Natural killer cell treated with Interleukin-12 subunit alpha and Interleukin-12 subunit beta and Interleukin-15 and Interleukin-18, amount 100 ng/mL, for 72 hours (primary cell): ENCODE measurements around the gene PRSS38. TPM values are rescaled to one million over a fixed set of nuclear protein-coding genes. Genes with fewer than 3 reads are reported as not detected.

ENCODE experiments used
- ATAC-seq, 2 donors: fragments of 150-1000 bp; cut with Tn5 transposase in 1 of 2; sonication (Bioruptor Pico), chemical (Tn5 transposase) in 1 of 2; 2 replicates each; pipeline ENCODE4 v1.10.0; 2021
- DNase-seq: peaks from one replicate; pipeline ENCODE4 v3.0.0; 2022; ENCODE audit warnings: low spot score
- H3K27ac Mint-ChIP-seq, 2 donors: 1 replicate in 1 of 2; 2 replicates in 1 of 2; pipeline ENCODE4 v1.8.0; 2022; ENCODE audit warnings: mixed read lengths in 2 of 2, mild to moderate bottlenecking in 1 of 2, moderate library complexity in 1 of 2
- H3K27me3 Mint-ChIP-seq, 2 donors: 1 replicate in 1 of 2; 2 replicates in 1 of 2; pipeline ENCODE4 v1.8.0; 2022; ENCODE audit warnings: mixed read lengths in 2 of 2
- H3K36me3 Mint-ChIP-seq: one replicate; pipeline ENCODE4 v1.8.0; 2022; ENCODE audit warnings: mixed read lengths
- H3K4me1 Mint-ChIP-seq, 2 donors: 1 replicate in 1 of 2; 2 replicates in 1 of 2; pipeline ENCODE4 v1.8.0; 2022; ENCODE audit warnings: low read depth in 2 of 2, mixed read lengths in 2 of 2, mild to moderate bottlenecking in 1 of 2
- H3K4me3 Mint-ChIP-seq: one replicate; pipeline ENCODE4 v1.8.0; 2022; ENCODE audit warnings: mixed read lengths
- H3K9me3 Mint-ChIP-seq: 2 replicates; pipeline ENCODE4 v1.8.0; 2022; ENCODE audit warnings: mixed read lengths
- total RNA-seq, 2 donors: library from RNA; stranded (reverse); gene quantifications; one replicate each; pipeline ENCODE4 v1.2.3, GENCODE V29; 2022

PRSS38 gene
- total RNA-seq, 2 donors from 2014 or later: not detected

- ATAC-seq (no peak), DNase-seq (no peak)
- no peaks in the 10 kb centered on the region for H3K9me3 Mint-ChIP-seq
- H3K27ac Mint-ChIP-seq: no peak overlapping the region
- peaks cover 0 to 5% of the 10 kb centered on the region in 2 donors for H3K27me3 Mint-ChIP-seq
- H3K4me3 Mint-ChIP-seq: no peak overlapping the region
- no peaks in the 10 kb centered on the region for H3K36me3 Mint-ChIP-seq
- no peaks in the 10 kb centered on the region for H3K4me1 Mint-ChIP-seq
Measured at GRCh38 chr1:227793079-227793947, 22.2 kb upstream of the PRSS38 start.

DNA sequence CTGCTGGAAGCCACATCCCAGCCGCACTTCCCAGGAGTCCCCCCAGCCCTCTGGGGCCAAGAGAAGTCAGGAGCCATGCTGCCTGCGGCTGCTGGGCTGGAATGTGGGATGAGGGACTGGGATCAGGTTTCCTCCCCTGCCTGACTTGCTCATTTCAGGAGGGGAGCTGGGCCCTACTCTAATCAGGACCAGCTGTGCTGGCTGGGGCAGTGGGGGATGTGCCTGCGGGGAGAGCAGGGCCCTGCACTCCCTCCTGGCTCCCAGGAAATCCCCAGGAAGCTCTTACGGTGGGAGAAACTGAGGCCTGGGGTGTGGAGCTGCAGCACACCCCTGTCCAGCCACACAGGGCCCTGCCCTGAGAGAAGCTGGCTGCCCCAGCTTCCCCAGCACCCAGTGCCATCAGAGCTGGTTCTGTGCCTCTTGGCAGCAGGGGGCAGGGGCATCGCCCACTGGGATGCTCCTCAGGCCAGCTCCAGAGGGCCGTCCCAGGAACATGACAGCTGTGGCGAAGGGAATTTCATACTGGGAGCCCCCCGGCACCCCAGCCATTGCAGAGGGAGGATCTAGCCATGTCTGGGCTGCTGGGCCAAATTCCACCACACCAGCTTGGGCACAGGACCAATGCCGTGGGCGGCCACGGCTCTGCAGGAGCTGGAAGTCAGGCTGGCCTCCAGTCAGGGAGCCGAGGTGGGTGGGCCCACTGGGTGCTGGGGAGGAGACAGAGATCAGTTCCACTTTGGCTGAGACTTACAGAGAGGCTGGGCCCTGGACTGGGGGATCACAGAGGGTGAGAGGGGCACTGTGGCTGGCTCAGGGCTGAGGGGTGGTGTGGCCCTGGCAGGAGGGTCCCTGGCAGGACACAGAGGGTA is 21.3 kb upstream of the PRSS38 start:
- ATAC-seq (no peak), DNase-seq (no peak)
- no peak overlapping the region for H3K4me3 Mint-ChIP-seq
- no peaks in the 10 kb centered on the region for H3K9me3 Mint-ChIP-seq
- H3K27me3 Mint-ChIP-seq: peaks cover 3 to 9% of the 10 kb centered on the region in 2 donors
- H3K27ac Mint-ChIP-seq: no peak overlapping the region
- H3K36me3 Mint-ChIP-seq: no peaks in the 10 kb centered on the region
- H3K4me1 Mint-ChIP-seq: no peaks in the 10 kb centered on the region

DNA sequence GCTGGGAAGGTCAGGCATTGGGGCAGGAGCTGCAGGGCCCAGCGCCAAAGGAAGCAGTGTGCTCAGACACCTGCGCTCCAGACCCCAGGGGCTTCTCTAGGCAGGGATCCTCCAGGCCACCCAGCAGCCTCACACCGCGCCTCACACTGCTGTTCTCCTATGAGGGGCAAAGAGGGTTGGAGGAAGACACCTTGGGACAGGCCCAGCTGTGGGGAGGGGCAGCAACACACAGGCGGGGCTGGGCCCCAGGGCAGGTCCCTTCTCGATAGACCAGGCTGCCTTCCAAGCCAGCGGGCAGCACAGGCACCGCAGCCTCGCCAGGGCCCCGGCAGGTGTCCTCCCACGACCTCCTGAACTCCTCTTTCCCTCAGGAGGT is 20.7 kb upstream of the PRSS38 start:
- H3K9me3 Mint-ChIP-seq: no peaks in the 10 kb centered on the region

GRCh38 chr1:227795732-227796131 is 19.7 kb upstream of the PRSS38 start:
- no peaks in the 10 kb centered on the region for H3K4me1 Mint-ChIP-seq
- no peak overlapping the region for H3K4me3 Mint-ChIP-seq
- H3K27ac Mint-ChIP-seq: no peak overlapping the region
- no peaks in the 10 kb centered on the region for H3K36me3 Mint-ChIP-seq
- ATAC-seq: no peak
- H3K9me3 Mint-ChIP-seq: no peaks in the 10 kb centered on the region
- H3K27me3 Mint-ChIP-seq: peaks cover 11 to 14% of the 10 kb centered on the region in 2 donors
- DNase-seq: no peak

More for the DNA sequence above, 20.7 kb upstream of the PRSS38 start:
- no peak overlapping the region for H3K4me3 Mint-ChIP-seq
- ATAC-seq (no peak), DNase-seq (no peak)
- no peaks in the 10 kb centered on the region for H3K4me1 Mint-ChIP-seq
- peaks cover 10 to 11% of the 10 kb centered on the region in 2 donors for H3K27me3 Mint-ChIP-seq
- no peak overlapping the region for H3K27ac Mint-ChIP-seq
- no peaks in the 10 kb centered on the region for H3K36me3 Mint-ChIP-seq

DNA sequence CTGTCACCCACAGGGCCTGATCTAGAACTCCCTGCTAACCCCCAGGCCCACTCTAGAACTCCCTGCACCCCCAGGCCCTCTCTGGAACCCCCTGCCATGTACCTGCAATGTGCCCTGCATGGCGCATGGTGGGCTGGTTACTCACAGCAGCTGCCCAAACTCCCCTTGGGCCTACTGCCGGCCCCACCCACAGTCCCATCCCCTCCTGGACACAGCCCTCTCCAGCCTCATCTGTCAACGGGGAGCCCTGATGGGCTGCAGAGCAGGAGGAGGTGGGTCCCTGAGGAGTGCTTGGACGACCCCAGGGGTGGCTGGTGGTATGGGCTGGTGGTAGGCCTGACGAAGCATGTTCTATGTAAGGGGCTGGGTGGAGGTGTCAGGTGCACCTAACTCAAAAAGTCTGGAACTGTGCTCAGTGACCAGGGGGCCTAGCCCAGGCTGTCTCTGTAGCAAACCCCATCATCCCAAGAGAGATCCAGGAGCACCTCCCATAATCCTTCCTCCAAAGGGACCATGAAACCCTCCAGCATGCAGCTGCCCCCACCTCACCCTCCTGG is 19.0 kb upstream of the PRSS38 start:
- Mint-ChIP-seq H3K27ac (no peak overlapping the region), H3K4me1 (no peaks in the 10 kb centered on the region), H3K27me3 (peaks cover 11 to 14% of the 10 kb centered on the region in 2 donors), H3K36me3 (no peaks in the 10 kb centered on the region), H3K9me3 (no peaks in the 10 kb centered on the region), H3K4me3 (no peak overlapping the region)
- DNase-seq (no peak), ATAC-seq (no peak)

- Mint-ChIP-seq H3K4me3 (no peak overlapping the region), H3K4me1 (no peaks in the 10 kb centered on the region), H3K9me3 (no peaks in the 10 kb centered on the region), H3K27me3 (peaks cover 11 to 14% of the 10 kb centered on the region in 2 donors), H3K36me3 (no peaks in the 10 kb centered on the region), H3K27ac (no peak overlapping the region)
- DNase-seq (no peak), ATAC-seq (no peak)
Measured at GRCh38 chr1:227797144-227797543, 18.3 kb upstream of the PRSS38 start.

DNA sequence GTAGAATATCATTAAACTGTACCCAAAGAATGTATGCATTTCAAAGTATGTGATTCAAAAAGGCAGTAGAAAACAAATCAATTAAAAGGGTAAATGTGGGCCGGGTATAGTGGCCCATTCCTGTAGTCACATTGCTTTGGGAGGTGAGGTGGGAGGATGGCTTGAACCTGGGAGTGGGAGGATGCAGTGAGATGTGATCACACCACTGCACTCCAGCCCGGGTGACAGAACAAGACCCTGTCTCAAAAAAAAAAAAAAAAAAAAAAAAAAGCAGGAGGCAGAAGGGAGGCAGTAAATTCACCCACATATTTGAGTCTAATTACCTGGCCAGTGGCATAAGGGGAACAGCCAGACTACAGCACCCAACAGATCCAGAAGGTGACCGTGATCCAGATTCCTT is 17.9 kb upstream of the PRSS38 start:
- H3K27me3 Mint-ChIP-seq: peaks cover 11 to 14% of the 10 kb centered on the region in 2 donors
- ATAC-seq: no peak
- H3K9me3 Mint-ChIP-seq: no peaks in the 10 kb centered on the region
- no peaks in the 10 kb centered on the region for H3K36me3 Mint-ChIP-seq
- no peaks in the 10 kb centered on the region for H3K4me1 Mint-ChIP-seq
- H3K4me3 Mint-ChIP-seq: no peak overlapping the region
- no peak overlapping the region for H3K27ac Mint-ChIP-seq
- DNase-seq: no peak

GRCh38 chr1:227798078-227798802 is 17.2 kb upstream of the PRSS38 start:
- DNase-seq (no peak), ATAC-seq (peak in 1 of 2 donors; percentile 28)
- Mint-ChIP-seq H3K4me3 (no peak overlapping the region), H3K27me3 (peaks cover 15 to 19% of the 10 kb centered on the region in 2 donors), H3K36me3 (peaks cover 1% of the 10 kb centered on the region), H3K27ac (no peak overlapping the region), H3K4me1 (no peaks in the 10 kb centered on the region), H3K9me3 (no peaks in the 10 kb centered on the region)

DNA sequence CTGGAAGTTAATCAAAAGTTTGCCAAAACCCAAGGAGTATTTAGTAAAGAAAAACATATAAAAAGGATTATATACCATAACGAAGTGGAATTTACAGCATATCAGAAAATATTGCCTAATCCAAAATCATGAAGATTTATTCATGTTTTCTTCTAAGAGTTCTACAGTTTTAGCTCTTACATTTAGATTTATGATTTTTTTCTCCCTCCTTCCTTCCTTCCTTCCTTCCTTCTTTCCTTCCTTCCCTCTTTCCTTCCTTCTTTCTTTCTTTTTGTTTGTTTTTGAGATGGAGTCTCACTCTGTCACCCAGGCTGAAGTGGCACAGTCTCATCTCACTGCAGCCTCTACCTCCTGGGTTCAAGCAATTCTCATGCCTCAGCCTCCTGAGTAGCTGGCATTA is 15.7 kb upstream of the PRSS38 start:
- H3K27ac Mint-ChIP-seq: no peak overlapping the region
- H3K36me3 Mint-ChIP-seq: peaks cover 15% of the 10 kb centered on the region
- no peak for DNase-seq
- no peak overlapping the region for H3K4me3 Mint-ChIP-seq
- H3K4me1 Mint-ChIP-seq: no peaks in the 10 kb centered on the region
- peaks cover 3% of the 10 kb centered on the region for H3K9me3 Mint-ChIP-seq
- H3K27me3 Mint-ChIP-seq: peaks cover 28 to 35% of the 10 kb centered on the region in 2 donors
- ATAC-seq: no peak

- no peak overlapping the region for H3K4me3 Mint-ChIP-seq
- H3K27ac Mint-ChIP-seq: no peak overlapping the region
- ATAC-seq: no peak
- H3K27me3 Mint-ChIP-seq: peaks cover 25 to 63% of the 10 kb centered on the region in 2 donors
- H3K4me1 Mint-ChIP-seq: peaks cover 4 to 9% of the 10 kb centered on the region in 2 donors
- no peak for DNase-seq
- H3K36me3 Mint-ChIP-seq: peaks cover 26% of the 10 kb centered on the region
- peaks cover 3% of the 10 kb centered on the region for H3K9me3 Mint-ChIP-seq
Measured at GRCh38 chr1:227803933-227804332, 11.5 kb upstream of the PRSS38 start.

- no peak overlapping the region for H3K27ac Mint-ChIP-seq
- H3K4me1 Mint-ChIP-seq: peaks cover 5 to 14% of the 10 kb centered on the region in 2 donors
- peaks cover 20 to 52% of the 10 kb centered on the region in 2 donors for H3K27me3 Mint-ChIP-seq
- H3K9me3 Mint-ChIP-seq: peaks cover 3% of the 10 kb centered on the region
- no peak overlapping the region for H3K4me3 Mint-ChIP-seq
- peaks cover 28% of the 10 kb centered on the region for H3K36me3 Mint-ChIP-seq
- DNase-seq (no peak), ATAC-seq (no peak)
Measured at GRCh38 chr1:227805606-227806197, 9.8 kb upstream of the PRSS38 start.

- peaks cover 32% of the 10 kb centered on the region for H3K36me3 Mint-ChIP-seq
- DNase-seq (no peak), ATAC-seq (no peak)
- no peak overlapping the region for H3K4me3 Mint-ChIP-seq
- H3K27me3 Mint-ChIP-seq: peaks cover 18 to 44% of the 10 kb centered on the region in 2 donors
- no peak overlapping the region for H3K27ac Mint-ChIP-seq
- peaks cover 9% of the 10 kb centered on the region for H3K9me3 Mint-ChIP-seq
- peaks cover 5 to 14% of the 10 kb centered on the region in 2 donors for H3K4me1 Mint-ChIP-seq
Measured at GRCh38 chr1:227808566-227808965, 6.9 kb upstream of the PRSS38 start.

DNA sequence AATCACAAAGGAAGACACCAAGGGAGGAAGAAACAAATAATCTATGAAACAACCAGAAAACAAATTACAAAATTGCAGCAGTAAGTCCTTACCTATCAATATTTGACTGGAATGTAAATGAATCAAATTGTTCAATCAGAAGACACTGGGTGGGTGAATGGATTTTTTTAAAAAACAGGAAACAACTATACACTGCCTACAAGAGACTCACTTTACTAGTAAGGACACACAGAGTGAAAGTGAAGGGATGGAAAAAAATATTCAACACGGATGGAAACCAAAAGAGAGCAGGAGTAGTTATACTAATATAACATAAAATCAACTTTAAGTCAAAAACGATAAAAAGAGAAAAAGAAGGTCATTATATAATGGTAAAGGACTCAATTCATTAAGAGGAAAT is 6.4 kb upstream of the PRSS38 start:
- Mint-ChIP-seq H3K36me3 (peaks cover 29% of the 10 kb centered on the region), H3K4me3 (no peak overlapping the region), H3K4me1 (peaks cover 5 to 14% of the 10 kb centered on the region in 2 donors), H3K9me3 (peaks cover 8% of the 10 kb centered on the region), H3K27ac (no peak overlapping the region), H3K27me3 (peaks cover 14 to 39% of the 10 kb centered on the region in 2 donors)
- DNase-seq: no peak
- ATAC-seq: no peak
